ENCODE measurements around the gene VAMP7. TPM values are rescaled to one million over a fixed set of nuclear protein-coding genes. Genes with fewer than 3 reads are reported as not detected.

The VAMP7 gene
- total and polyA plus RNA-seq, 10 donors, result 15.2 to 53.2 (median 33.1) TPM

- peaks cover 0 to 4% (median 0%) of the 10 kb centered on the region in 8 donors for H3K9me3 ChIP-seq
- no peaks in the 10 kb centered on the region for H3K4me1 ChIP-seq
- no peak overlapping the region for H3K27ac ChIP-seq
- no peak overlapping the region for H3K4me3 ChIP-seq
- 42 to 68% (median 49%) methylated on average over 1 of the region's 1 CpG for WGBS, 5 donors
- no peak for TF ChIP-seq POLR2AphosphoS5 (IDR thresholded peaks at IDR 0.05)
- no peak for TF ChIP-seq POLR2A (IDR thresholded peaks at IDR 0.05)
- no peak for TF ChIP-seq CTCF (IDR thresholded peaks at IDR 0.05 in 8 of 11, conservative IDR thresholded peaks at IDR 0.05 in 3 of 11)
- H3K36me3 ChIP-seq, result peaks cover 0 to 3% (median 0%) of the 10 kb centered on the region in 6 donors
- no peak for DNase-seq
- intact Hi-C loops (cut with DNase I; ENCODE audit: low total_unique reads), result no loop called here
- no peaks in the 10 kb centered on the region for H3K27me3 ChIP-seq (replicated peaks in 1 of 7)
Measured at GRCh38 chrX:155954793-155955192, 73.6 kb downstream of the VAMP7 start.

GRCh38 chrX:155956099-155956498, 75.0 kb downstream of the VAMP7 start:
- intact Hi-C loops (cut with DNase I; ENCODE audit: low total_unique reads), result no loop called here
- DNase-seq, result no peak
- no peaks in the 10 kb centered on the region for H3K4me1 ChIP-seq
- 83 to 90% (median 88%) methylated on average over 9 of the region's 9 CpGs for WGBS, 5 donors
- H3K27ac ChIP-seq, result no peak overlapping the region
- TF ChIP-seq POLR2A (IDR thresholded peaks at IDR 0.05) (no peak), CTCF (IDR thresholded peaks at IDR 0.05 in 8 of 11, conservative IDR thresholded peaks at IDR 0.05 in 3 of 11) (no peak), POLR2AphosphoS5 (IDR thresholded peaks at IDR 0.05) (no peak)
- peaks cover 0 to 3% (median 0%) of the 10 kb centered on the region in 6 donors for H3K36me3 ChIP-seq
- peaks cover 0 to 4% (median 0%) of the 10 kb centered on the region in 8 donors for H3K9me3 ChIP-seq
- no peak overlapping the region for H3K4me3 ChIP-seq
- H3K27me3 ChIP-seq (replicated peaks in 1 of 7), result no peaks in the 10 kb centered on the region

GRCh38 chrX:155956649-155957048, 75.5 kb downstream of the VAMP7 start:
- 63 to 82% (median 73%) methylated on average over 3 of the region's 3 CpGs for WGBS, 5 donors
- intact Hi-C loops (cut with DNase I; ENCODE audit: low total_unique reads), result no loop called here
- TF ChIP-seq POLR2AphosphoS5 (IDR thresholded peaks at IDR 0.05) (no peak), CTCF (IDR thresholded peaks at IDR 0.05 in 8 of 11, conservative IDR thresholded peaks at IDR 0.05 in 3 of 11) (no peak), POLR2A (IDR thresholded peaks at IDR 0.05) (no peak)

GRCh38 chrX:155957843-155958242, 76.7 kb downstream of the VAMP7 start:
- no peak for DNase-seq
- Histone ChIP-seq H3K27ac (no peak overlapping the region), H3K27me3 (replicated peaks in 1 of 7) (peaks cover 0 to 1% (median 0%) of the 10 kb centered on the region in 7 donors), H3K4me1 (no peaks in the 10 kb centered on the region), H3K4me3 (no peak overlapping the region), H3K36me3 (peaks cover 0 to 3% (median 0%) of the 10 kb centered on the region in 6 donors), H3K9me3 (peaks cover 0 to 6% (median 0%) of the 10 kb centered on the region in 8 donors)
- 56 to 72% (median 68%) methylated on average over 6 to 7 of the region's 7 CpGs for WGBS, 5 donors
- intact Hi-C loops (cut with DNase I; ENCODE audit: low total_unique reads), result no loop called here
- TF ChIP-seq CTCF (IDR thresholded peaks at IDR 0.05 in 8 of 11, conservative IDR thresholded peaks at IDR 0.05 in 3 of 11), result no peak

More at GRCh38 chrX:155956649-155957048, 75.5 kb downstream of the VAMP7 start:
- no peak overlapping the region for H3K4me3 ChIP-seq
- no peak overlapping the region for H3K27ac ChIP-seq
- no peak for DNase-seq
- peaks cover 0 to 4% (median 0%) of the 10 kb centered on the region in 8 donors for H3K9me3 ChIP-seq
- no peaks in the 10 kb centered on the region for H3K27me3 ChIP-seq (replicated peaks in 1 of 7)
- no peaks in the 10 kb centered on the region for H3K4me1 ChIP-seq
- H3K36me3 ChIP-seq, result peaks cover 0 to 3% (median 0%) of the 10 kb centered on the region in 6 donors

All from spleen (tissue), 11 donors.